Psoas muscle (tissue), 8 donors: ENCODE measurements around the gene SLC9A7. TPM values are rescaled to one million over a fixed set of nuclear protein-coding genes. Genes with fewer than 3 reads are reported as not detected.

Source experiments
- ATAC-seq, 4 donors: fragments of 200-7000 bp; cut with Tn5 transposase; one replicate each; pipeline ENCODE4 v1.9.1; 2020; ENCODE audit warnings: moderate library complexity in 3 of 4, mild to moderate bottlenecking in 2 of 4
- DNase-seq, 2 donors: peaks; one replicate each; pipeline ENCODE4 v3.0.0-alpha.2; 2020
- H3K27ac ChIP-seq: fragments of 200-600 bp; one replicate; pipeline ENCODE4 v1.8.0; 2022
- H3K27me3 ChIP-seq, 3 donors: fragments of 200-600 bp in 1 of 3; one replicate each; pipeline versions ENCODE4 v1.6.1 to v1.8.0; 2013 to 2022; ENCODE audit warnings: low read length in 2 of 3, mild to moderate bottlenecking in 2 of 3, moderate library complexity in 1 of 3; ENCODE audit not compliant: insufficient read depth in 3 of 3
- H3K36me3 ChIP-seq, 2 donors: fragments of 200-600 bp in 1 of 2; one replicate each; pipeline versions ENCODE4 v1.6.1 to v1.8.0; 2013 to 2022; ENCODE audit warnings: low read depth in 1 of 2, mild to moderate bottlenecking in 1 of 2, moderate library complexity in 1 of 2; ENCODE audit not compliant: insufficient read depth in 1 of 2
- H3K4me1 ChIP-seq: fragments of 200-600 bp; one replicate; pipeline ENCODE4 v1.8.0; 2022
- H3K4me3 ChIP-seq: fragments of 200-600 bp; one replicate; pipeline ENCODE4 v1.8.0; 2022; ENCODE audit warnings: mild to moderate bottlenecking
- H3K9me3 ChIP-seq: fragments of 200-600 bp; one replicate; pipeline ENCODE4 v1.8.0; 2022
- WGBS, 3 donors: extraction: QIAGEN DNeasy Blood & Tissue Kit; methylation state at CpG; one replicate each; pipeline versions ENCODE4 v1.1.6 to v1.1.7; 2013; 5-methylcytosine and 5-hydroxymethylcytosine counted together
- intact Hi-C, 2 donors: fragments of 100-400 bp; cut with DNase I; formaldehyde crosslinking; loops; one replicate each; pipeline versions ENCODE4 v1.11.0 to v1.14.2; 2022
- polyA plus RNA-seq, 3 donors: library from polyadenylated mRNA; stranded (reverse); fragments of 200-250 nt; gene quantifications; one replicate each; pipeline ENCODE4 v1.2.3, GENCODE V29; 2013
- total RNA-seq, 4 donors: library from RNA; stranded (reverse); fragmentation: NEBNext Ultra II Directional in 2 of 4; extraction: Animal tissue kit (Norgen Biotek cat#: 25700) in 2 of 4; gene quantifications; one replicate each; pipeline versions ENCODE4 v1.2.1 to v1.2.4, GENCODE V29; 2021 to 2023
- TF ChIP-seq, protein P1 (sequence below): fragments of 200-600 bp; IDR thresholded peaks from one replicate; pipeline ENCODE4 v1.8.0; 2022; ENCODE audit warnings: antibody characterized with exemption
- donor health status: healthy with polysubstance abuse.
- donor health status: DM: no; HTN: no; CAD: no; lungs with moderate emphysema.
- donor health status: Bipolar disorder and iron deficiency.
- donor health status: healthy.
- donor health status: DM: yes; HTN: yes; CAD: no.
- donor health status: DM: no; HTN: no; CAD: no.
- donor health status: DM: no; HTN: no; CAD: no.
- donor health status: DM: yes; HTN: yes; CAD: no.

The SLC9A7 gene
- total and polyA plus RNA-seq, 7 donors: 1.5 to 14.0 (median 8.2) TPM

DNA sequence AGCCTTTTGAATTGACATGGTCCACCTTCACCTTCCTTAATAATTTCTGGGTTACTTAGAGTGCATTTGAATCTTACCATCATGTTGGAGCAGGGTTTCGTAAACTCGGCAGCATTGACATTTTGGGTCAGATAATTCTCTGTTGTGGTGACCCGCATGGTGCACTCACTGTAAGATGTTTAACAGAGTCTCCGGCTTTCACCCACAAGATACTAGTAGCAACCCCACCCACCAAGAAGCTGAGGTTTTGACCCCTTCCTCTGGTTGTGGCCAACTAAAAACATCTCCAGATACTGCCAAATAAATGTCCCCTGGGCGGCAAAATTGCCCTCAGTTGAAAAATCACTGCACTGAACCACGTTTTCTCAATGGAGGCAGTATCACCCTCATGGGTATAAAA, 122.7 kb downstream of the SLC9A7 start:
- WGBS, 3 donors: 73 to 87% (median 84%) methylated on average over 6 of the region's 6 CpGs
- H3K9me3 ChIP-seq: no peaks in the 10 kb centered on the region
- H3K36me3 ChIP-seq: no peaks in the 10 kb centered on the region
- ATAC-seq (no peak), DNase-seq (no peak)
- no peak overlapping the region for H3K4me3 ChIP-seq
- peaks cover 0 to 5% (median 0%) of the 10 kb centered on the region in 3 donors for H3K27me3 ChIP-seq
- H3K4me1 ChIP-seq: no peaks in the 10 kb centered on the region
- H3K27ac ChIP-seq: no peak overlapping the region
- TF ChIP-seq, protein P1, sequence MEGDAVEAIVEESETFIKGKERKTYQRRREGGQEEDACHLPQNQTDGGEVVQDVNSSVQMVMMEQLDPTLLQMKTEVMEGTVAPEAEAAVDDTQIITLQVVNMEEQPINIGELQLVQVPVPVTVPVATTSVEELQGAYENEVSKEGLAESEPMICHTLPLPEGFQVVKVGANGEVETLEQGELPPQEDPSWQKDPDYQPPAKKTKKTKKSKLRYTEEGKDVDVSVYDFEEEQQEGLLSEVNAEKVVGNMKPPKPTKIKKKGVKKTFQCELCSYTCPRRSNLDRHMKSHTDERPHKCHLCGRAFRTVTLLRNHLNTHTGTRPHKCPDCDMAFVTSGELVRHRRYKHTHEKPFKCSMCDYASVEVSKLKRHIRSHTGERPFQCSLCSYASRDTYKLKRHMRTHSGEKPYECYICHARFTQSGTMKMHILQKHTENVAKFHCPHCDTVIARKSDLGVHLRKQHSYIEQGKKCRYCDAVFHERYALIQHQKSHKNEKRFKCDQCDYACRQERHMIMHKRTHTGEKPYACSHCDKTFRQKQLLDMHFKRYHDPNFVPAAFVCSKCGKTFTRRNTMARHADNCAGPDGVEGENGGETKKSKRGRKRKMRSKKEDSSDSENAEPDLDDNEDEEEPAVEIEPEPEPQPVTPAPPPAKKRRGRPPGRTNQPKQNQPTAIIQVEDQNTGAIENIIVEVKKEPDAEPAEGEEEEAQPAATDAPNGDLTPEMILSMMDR: no peak
- intact Hi-C loops: no loop called here

DNA sequence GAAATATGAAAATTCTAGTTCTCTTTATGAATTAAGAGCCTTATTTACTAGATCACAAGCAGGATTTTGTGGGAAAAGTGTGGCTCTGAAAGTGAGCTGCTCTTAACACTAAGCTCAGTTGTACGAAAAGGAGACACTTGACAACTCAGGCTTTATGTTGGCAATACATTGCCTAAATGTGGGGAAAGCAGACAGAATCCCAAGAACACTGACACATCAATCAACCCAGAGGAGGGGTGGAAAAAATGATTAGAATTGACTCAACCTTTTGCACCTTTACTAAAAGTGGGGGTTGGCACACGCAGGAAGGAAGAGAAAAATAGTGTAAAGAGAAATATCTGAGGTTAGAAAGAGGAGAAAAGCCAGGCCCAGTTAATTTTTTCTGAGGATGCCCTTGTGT, 123.7 kb downstream of the SLC9A7 start:
- Histone ChIP-seq H3K27ac (no peak overlapping the region), H3K4me3 (no peak overlapping the region), H3K27me3 (peaks cover 0 to 5% (median 0%) of the 10 kb centered on the region in 3 donors), H3K36me3 (no peaks in the 10 kb centered on the region), H3K9me3 (no peaks in the 10 kb centered on the region), H3K4me1 (no peaks in the 10 kb centered on the region)
- no peak for DNase-seq
- 76 to 96% (median 87%) methylated on average over 2 of the region's 2 CpGs for WGBS, 3 donors
- ATAC-seq: no peak
- intact Hi-C loops: no loop called here
- TF ChIP-seq, protein P1: no peak

DNA sequence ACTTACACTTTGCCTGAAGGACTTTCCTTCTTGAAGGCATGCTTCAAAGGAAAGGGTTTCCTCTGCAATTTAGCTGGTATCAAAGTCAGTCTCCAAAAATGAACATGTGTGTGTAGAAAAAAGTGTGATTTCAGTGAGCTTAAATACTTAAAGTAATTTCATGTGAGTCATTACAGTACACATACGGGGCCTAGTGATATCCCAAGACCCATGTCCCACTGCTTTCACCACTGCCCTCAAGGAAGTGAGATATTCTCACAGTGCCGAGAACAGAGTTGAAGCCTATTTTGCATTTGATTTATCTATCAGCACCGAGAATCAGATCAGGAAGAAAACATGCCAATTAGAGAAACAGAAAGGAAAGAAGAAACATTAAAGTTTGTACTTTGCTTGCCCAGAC, 124.3 kb downstream of the SLC9A7 start:
- WGBS, 3 donors: 57 to 75% (median 72%) methylated on average over 3 of the region's 3 CpGs
- H3K27ac ChIP-seq: no peak overlapping the region

DNA sequence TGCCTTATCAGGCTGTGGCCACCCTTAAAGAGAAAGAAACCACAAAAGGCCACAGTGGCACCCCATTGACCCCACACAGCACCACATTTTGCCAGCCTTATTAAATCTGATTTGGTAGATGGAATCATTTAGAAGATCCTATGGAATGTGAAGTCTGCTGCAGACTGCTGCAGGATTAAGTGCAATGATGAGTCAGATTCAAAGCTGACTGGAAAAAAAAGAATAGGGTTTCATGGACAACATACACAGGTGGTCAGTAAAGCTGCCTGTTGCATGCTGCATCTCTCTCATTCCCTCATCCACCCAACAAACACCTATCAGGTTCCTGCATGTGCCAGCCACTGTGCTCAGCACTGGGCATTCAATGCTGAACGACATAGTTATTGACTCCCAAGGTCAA, 128.8 kb downstream of the SLC9A7 start:
- DNase-seq: no peak
- 48 to 79% (median 78%) methylated on average over 1 of the region's 1 CpG for WGBS, 3 donors
- Histone ChIP-seq H3K27ac (no peak overlapping the region), H3K27me3 (peaks cover 0 to under 1% (median 0%) of the 10 kb centered on the region in 3 donors), H3K4me1 (no peaks in the 10 kb centered on the region), H3K9me3 (no peaks in the 10 kb centered on the region), H3K36me3 (no peaks in the 10 kb centered on the region), H3K4me3 (no peak overlapping the region)
- intact Hi-C loops: no loop called here
- TF ChIP-seq, protein P1: no peak
- ATAC-seq: no peak

More for the DNA sequence above, 124.3 kb downstream of the SLC9A7 start:
- Histone ChIP-seq H3K4me1 (no peaks in the 10 kb centered on the region), H3K9me3 (no peaks in the 10 kb centered on the region), H3K4me3 (no peak overlapping the region), H3K27me3 (peaks cover 0 to 5% (median 0%) of the 10 kb centered on the region in 3 donors), H3K36me3 (no peaks in the 10 kb centered on the region)
- intact Hi-C loops: no loop called here
- ATAC-seq (no peak), DNase-seq (no peak)
- TF ChIP-seq, protein P1: no peak
